Measurements from ENCODE around the gene SCN3A.

SCN3A gene

GRCh38 chr2:165068487-165068757 is 135.4 kb downstream of the SCN3A start:
- DNase-seq, result no peak
- in situ Hi-C loops (cut with MboI; ENCODE audit: low pct_unique_long_range_greater_than_20kb, low sequenced_read_pairs), result no loop called here

- DNase-seq, result no peak
- in situ Hi-C loops (cut with MboI; ENCODE audit: low pct_unique_long_range_greater_than_20kb, low sequenced_read_pairs), result no loop called here
Observed at GRCh38 chr2:165067643-165068486, 136.0 kb downstream of the SCN3A start.

- in situ Hi-C loops (cut with MboI; ENCODE audit: low pct_unique_long_range_greater_than_20kb, low sequenced_read_pairs), result no loop called here
- no peak for DNase-seq
Observed at GRCh38 chr2:165064743-165065142, 139.1 kb downstream of the SCN3A start.

DNA sequence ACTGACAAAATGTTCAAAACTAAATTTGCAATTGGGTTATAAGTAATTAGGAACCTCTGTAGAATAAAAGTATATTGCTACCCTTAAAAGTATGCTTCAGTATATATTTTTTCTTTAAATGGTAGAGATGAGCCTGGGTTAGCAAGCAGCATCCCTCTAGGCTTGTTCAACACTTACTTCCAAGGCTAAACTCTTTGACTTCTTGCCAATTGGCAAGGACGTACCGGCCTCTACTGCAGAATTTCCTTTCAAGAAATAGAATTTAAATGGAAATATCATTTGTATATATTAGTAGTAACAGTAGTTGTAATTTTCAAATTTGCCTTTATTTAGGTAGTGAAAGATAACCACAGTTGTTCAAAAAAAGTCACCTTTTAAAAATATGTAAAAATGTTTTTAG is 143.4 kb downstream of the SCN3A start:
- DNase-seq, result no peak
- in situ Hi-C loops (cut with MboI; ENCODE audit: low pct_unique_long_range_greater_than_20kb, low sequenced_read_pairs), result no loop called here

DNA sequence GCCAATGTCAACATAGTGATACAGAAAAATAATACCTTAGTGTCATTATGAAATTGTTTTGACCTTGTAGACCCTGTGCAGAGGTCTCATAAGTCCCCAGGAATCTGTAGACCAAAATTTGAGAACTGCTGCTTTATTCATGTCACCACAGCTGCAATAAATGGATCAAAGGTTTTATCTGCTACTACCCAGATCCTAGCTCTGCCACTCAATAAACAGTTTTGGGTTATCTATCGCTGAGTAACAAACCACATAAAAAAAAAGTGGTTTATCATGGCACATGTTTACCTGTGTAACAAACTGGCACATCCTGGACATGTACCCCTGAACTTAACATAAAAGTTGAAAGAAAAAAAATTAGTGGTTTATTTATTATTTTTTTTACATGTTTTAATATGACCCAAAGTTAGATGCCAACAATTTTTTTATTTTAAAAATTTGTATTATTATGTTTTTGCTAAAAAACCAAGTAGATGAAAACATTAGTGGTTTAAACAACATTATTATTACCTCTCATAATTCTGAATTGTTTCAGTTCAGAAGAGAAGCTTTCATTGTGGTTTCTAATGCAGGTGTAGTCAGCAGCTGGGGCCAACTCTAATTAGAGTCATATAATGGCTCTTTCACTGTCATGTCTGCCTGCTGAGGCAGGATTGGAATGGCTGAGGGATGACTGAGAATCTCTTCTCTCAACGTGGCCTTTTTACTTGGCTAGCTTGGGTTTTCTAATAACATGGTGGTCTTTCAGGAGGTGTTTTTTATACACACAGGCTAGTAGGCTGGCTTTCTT is 145.2 kb downstream of the SCN3A start:
- in situ Hi-C loops (cut with MboI; ENCODE audit: low pct_unique_long_range_greater_than_20kb, low sequenced_read_pairs), result no loop called here
- no peak for DNase-seq

DNA sequence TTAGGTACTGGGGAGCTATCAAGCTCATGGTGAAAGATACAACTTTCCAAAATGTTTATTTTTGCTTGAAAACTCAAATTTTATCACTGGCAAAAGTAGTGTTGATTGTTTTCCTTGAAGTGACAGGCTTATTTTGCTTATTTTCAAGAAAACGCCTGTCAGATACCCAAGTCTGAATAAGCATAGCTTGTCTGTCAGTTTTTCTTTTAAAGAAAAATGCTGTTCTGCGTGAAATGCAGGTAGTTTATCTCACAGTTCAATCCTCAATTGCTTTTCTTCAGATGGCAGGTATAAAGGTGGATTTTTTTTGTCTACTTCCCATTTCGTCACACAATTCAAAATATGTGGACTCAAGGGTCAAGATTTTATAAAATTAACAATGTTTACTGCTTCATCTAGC is 145.9 kb downstream of the SCN3A start:
- DNase-seq, result no peak
- in situ Hi-C loops (cut with MboI; ENCODE audit: low pct_unique_long_range_greater_than_20kb, low sequenced_read_pairs), result no loop called here

- DNase-seq, result no peak
- in situ Hi-C loops (cut with MboI; ENCODE audit: low pct_unique_long_range_greater_than_20kb, low sequenced_read_pairs), result no loop called here
Observed at GRCh38 chr2:165057308-165057707, 146.5 kb downstream of the SCN3A start.

- in situ Hi-C loops (cut with MboI; ENCODE audit: low pct_unique_long_range_greater_than_20kb, low sequenced_read_pairs), result no loop called here
- no peak for DNase-seq
Observed at GRCh38 chr2:165056564-165056963, 147.3 kb downstream of the SCN3A start.

DNA sequence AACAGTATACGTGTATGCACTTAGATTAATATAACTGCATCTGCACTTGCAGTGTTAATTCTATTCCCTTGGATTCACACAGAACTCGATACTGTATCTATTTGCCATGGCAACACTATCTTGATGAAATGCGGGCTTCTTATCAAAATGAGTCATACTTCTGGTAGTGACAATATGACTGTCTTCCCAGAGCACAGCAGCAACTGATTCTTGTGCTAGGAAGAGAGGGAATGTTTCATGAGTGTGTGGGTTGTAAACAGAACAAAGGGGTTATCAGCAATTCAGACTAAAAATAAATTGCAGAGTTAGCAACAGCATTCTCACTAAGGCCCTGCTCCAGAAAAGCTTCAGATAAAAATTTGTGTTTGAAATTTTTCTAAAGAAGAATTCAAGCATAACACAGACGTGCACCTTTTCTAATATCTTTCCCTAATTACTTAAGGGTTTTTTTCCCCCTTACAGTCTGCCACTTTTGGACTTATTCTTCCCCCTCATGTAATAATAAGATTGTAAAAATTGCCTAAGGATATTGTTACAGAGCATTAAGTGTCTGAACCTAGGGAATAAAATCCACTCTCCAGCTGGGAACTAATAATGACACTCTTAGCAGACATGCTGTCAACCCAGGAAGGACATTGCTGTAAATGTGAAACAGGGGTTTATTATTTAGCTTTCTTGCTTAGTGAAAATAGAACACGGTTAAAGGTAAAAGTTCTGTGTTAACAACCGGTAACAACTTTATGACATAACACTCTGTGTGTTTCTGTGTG is 148.6 kb downstream of the SCN3A start:
- DNase-seq, result no peak
- in situ Hi-C loops (cut with MboI; ENCODE audit: low pct_unique_long_range_greater_than_20kb, low sequenced_read_pairs), result no loop called here

GRCh38 chr2:165054652-165055051 is 149.2 kb downstream of the SCN3A start:
- in situ Hi-C loops (cut with MboI; ENCODE audit: low pct_unique_long_range_greater_than_20kb, low sequenced_read_pairs), result no loop called here
- DNase-seq, result no peak

DNA sequence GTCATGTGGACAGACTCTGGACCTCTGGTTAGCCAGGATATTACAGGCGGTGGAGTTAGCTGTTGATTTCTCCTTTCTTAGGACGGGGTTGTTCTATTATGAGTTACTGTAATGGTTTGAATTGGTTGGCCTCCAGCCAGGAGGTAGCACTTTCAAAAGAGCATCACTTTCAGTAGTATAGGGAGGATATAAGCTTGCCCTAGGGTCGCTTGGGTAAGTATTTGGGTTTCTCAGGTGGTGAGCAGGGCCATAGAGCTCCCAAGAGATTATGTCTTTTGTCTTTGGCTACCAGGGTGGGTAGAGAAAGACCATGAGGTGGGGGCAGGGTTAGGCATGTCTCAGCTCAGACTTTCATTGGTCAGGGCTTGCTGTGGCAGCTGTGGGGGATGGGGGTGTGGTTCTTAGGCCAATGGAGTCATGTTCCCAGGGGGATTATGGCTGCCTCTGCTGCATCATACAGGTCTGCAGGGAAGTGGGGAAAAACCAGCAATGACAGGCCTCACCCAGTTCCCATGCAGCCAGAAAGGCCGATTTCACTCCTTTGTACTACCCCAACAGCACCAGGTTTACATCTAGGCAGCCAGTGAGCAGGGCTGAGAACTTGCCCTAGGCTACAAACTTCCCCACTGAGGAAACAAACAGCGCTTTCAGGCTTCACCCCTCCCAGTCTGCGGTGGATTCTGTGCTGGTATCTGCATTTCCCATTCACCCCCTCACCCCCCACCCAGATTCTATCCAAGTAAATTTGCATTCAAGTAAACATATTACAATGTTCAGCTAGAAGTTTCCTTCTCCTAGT is 159.1 kb downstream of the SCN3A start:
- DNase-seq, result no peak
- in situ Hi-C loops (cut with MboI; ENCODE audit: low pct_unique_long_range_greater_than_20kb, low sequenced_read_pairs), result no loop called here

Measured in KBM-7 (cell line).